Panc1 (cell line): ENCODE measurements around the gene SCLY. TPM values are rescaled to one million over a fixed set of nuclear protein-coding genes. Genes with fewer than 3 reads are reported as not detected.

Experiments used
- ATAC-seq: fragments of 200-7000 bp; cut with Tn5 transposase; 2 replicates; pipeline ENCODE4 v1.9.1; 2020; ENCODE audit warnings: mild to moderate bottlenecking, moderate library complexity
- BruUV-seq: library from RNA; stranded (reverse); fragments of 400-500 nt; replicated peaks from 2 replicates; lab custom pipeline; 2021; lab: Mats Ljungman, UMichigan
- CTCF ChIA-PET: fragments of 300-600 bp; sonication (Branson Sonifier 250); formaldehyde crosslinking; loops from one replicate; lab custom pipeline; 2022; ENCODE audit warnings: antibody characterized with exemption; lab: Charles Lee
- POLR2A ChIA-PET: fragments of 300-600 bp; sonication (Branson Sonifier 250); formaldehyde crosslinking; loops from one replicate; lab custom pipeline; 2022; ENCODE audit warnings: antibody characterized with exemption; lab: Charles Lee
- DNase-seq: peaks from one replicate; pipeline ENCODE4 v3.0.0-alpha.2; 2010; ENCODE audit warnings: low read depth, low spot score
- H3K27ac ChIP-seq: 2 replicates; pipeline ENCODE4 v1.5.1; 2011; ENCODE audit warnings: mild to moderate bottlenecking, low read length, inconsistent platforms
- H3K27me3 ChIP-seq: fragments of 200-500 bp; sonication (Bioruptor generic); 2 replicates; pipeline ENCODE4 v1.6.0; 2014; ENCODE audit warnings: low read length, inconsistent platforms; ENCODE audit not compliant: control insufficient read depth, insufficient read depth
- H3K36me3 ChIP-seq: fragments of 200-500 bp; sonication (Bioruptor generic); 2 replicates; pipeline ENCODE4 v1.5.1; 2014; ENCODE audit warnings: inconsistent platforms, mild to moderate bottlenecking, low read length, moderate library complexity; ENCODE audit not compliant: control insufficient read depth, insufficient read depth
- H3K4me1 ChIP-seq: 2 replicates; pipeline ENCODE4 v1.5.1; 2011; ENCODE audit warnings: inconsistent platforms, mild to moderate bottlenecking, low read length, moderate library complexity; ENCODE audit not compliant: control insufficient read depth, insufficient read depth
- H3K4me3 ChIP-seq, 2 experiments: 2 replicates each; pipeline ENCODE4 v1.5.1; 2011 to 2012; ENCODE audit warnings: low read depth in 2 of 2, low read length in 2 of 2, mild to moderate bottlenecking in 2 of 2, inconsistent platforms in 1 of 2, moderate library complexity in 1 of 2
- H3K9me3 ChIP-seq: fragments of 200-500 bp; sonication (Bioruptor generic); 2 replicates; pipeline ENCODE4 v1.5.1; 2014; ENCODE audit warnings: low read depth, mild to moderate bottlenecking, inconsistent platforms, low read length, moderate library complexity; ENCODE audit not compliant: control insufficient read depth, insufficient read depth
- POLR2AphosphoS5 ChIP-seq: IDR thresholded peaks from 2 replicates; pipeline ENCODE4 v1.6.1; 2012; ENCODE audit warnings: mild to moderate bottlenecking, low read depth, low read length, moderate library complexity
- REST ChIP-seq, 2 experiments: IDR thresholded peaks; 2 replicates each; pipeline ENCODE4 v1.6.1; 2011 to 2012; ENCODE audit warnings: low read depth in 2 of 2, control low read depth in 1 of 2, low read length in 1 of 2, mild to moderate bottlenecking in 1 of 2, moderate library complexity in 1 of 2; ENCODE audit not compliant: insufficient read depth in 1 of 2
- SIN3A ChIP-seq: IDR thresholded peaks from 2 replicates; pipeline ENCODE4 v1.6.1; 2012; ENCODE audit warnings: low read depth, mild to moderate bottlenecking, low read length, moderate library complexity, borderline replicate concordance; ENCODE audit not compliant: insufficient read depth
- TCF7L2 ChIP-seq: IDR thresholded peaks from 2 replicates; pipeline ENCODE4 v1.6.1; 2011; ENCODE audit warnings: mild to moderate bottlenecking, low read depth, low read length, inconsistent platforms
- in situ Hi-C: cut with HindIII; loops from 2 replicates; pipeline ENCODE4 v1.10.0; 2016; ENCODE audit warnings: low sequenced_read_pairs, low pct_unique_long_range_greater_than_20kb
- intact Hi-C: fragments of 100-400 bp; cut with micrococcal nuclease; formaldehyde crosslinking; loops from one replicate; pipeline ENCODE4 v1.10.0; 2022; ENCODE audit not compliant: unreplicated experiment
- total RNA-seq: library from RNA; stranded (reverse); gene quantifications from one replicate; pipeline ENCODE4 v1.2.1, GENCODE V29; 2021; ENCODE audit not compliant: unreplicated experiment
- TF ChIP-seq, protein P1 (sequence below): fragments of 450-650 bp; IDR thresholded peaks from 2 replicates; pipeline ENCODE4 v1.5.1; 2017; ENCODE audit warnings: mild to moderate bottlenecking

Gene SCLY
- total RNA-seq, 1 experiment from 2014 or later: 31.4 TPM

DNA sequence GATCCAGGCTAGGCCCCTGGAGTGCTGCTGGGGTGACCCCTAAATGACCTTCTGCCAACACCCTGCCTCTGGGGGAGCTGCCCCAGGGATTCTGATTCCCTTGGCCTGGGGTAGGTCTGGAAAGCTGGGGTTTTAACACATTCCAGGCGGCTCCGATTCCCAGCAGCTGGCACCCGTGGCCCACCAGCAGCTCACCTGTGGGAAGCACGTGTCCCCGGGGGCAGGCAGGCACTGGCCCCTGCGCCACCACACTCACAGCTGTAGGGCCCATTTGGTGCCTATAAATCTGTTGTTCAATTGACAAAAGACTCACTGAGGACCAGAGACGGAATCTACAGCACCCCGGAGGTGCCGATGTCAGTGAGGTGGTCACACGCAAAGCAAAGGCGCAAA is 73.6 kb downstream of the SCLY start:
- no peak overlapping the region for H3K4me3 ChIP-seq
- no peaks in the 10 kb centered on the region for H3K36me3 ChIP-seq
- no TSS peak for BruUV-seq
- H3K4me1 ChIP-seq: peaks cover 6% of the 10 kb centered on the region
- H3K27me3 ChIP-seq: no peaks in the 10 kb centered on the region
- CTCF ChIA-PET: no interaction called here
- no peak for DNase-seq
- in situ Hi-C loops (no loop called here), intact Hi-C loops (no loop called here)
- no peak overlapping the region for H3K27ac ChIP-seq
- no peak for ATAC-seq
- POLR2A ChIA-PET: interaction anchor here (0.6 kb wide), 1 partner anchor 59 kb away, joined by 3 read pairs; no protein-coding TSS in a partner anchor
- TF ChIP-seq, protein P1, sequence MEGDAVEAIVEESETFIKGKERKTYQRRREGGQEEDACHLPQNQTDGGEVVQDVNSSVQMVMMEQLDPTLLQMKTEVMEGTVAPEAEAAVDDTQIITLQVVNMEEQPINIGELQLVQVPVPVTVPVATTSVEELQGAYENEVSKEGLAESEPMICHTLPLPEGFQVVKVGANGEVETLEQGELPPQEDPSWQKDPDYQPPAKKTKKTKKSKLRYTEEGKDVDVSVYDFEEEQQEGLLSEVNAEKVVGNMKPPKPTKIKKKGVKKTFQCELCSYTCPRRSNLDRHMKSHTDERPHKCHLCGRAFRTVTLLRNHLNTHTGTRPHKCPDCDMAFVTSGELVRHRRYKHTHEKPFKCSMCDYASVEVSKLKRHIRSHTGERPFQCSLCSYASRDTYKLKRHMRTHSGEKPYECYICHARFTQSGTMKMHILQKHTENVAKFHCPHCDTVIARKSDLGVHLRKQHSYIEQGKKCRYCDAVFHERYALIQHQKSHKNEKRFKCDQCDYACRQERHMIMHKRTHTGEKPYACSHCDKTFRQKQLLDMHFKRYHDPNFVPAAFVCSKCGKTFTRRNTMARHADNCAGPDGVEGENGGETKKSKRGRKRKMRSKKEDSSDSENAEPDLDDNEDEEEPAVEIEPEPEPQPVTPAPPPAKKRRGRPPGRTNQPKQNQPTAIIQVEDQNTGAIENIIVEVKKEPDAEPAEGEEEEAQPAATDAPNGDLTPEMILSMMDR: no peak
- TF ChIP-seq POLR2AphosphoS5: no peak
- TF ChIP-seq TCF7L2: no peak
- no peak for TF ChIP-seq REST (IDR thresholded peaks at IDR 0.05; ENCODE audit: insufficient read depth in 1 of 2, low read depth in 2 of 2, low read length in 1 of 2)
- no peak for TF ChIP-seq SIN3A
- no peaks in the 10 kb centered on the region for H3K9me3 ChIP-seq

- in situ Hi-C loops: no loop called here
- Histone ChIP-seq H3K9me3 (no peaks in the 10 kb centered on the region), H3K27ac (no peak overlapping the region), H3K36me3 (no peaks in the 10 kb centered on the region), H3K27me3 (no peaks in the 10 kb centered on the region), H3K4me1 (peaks cover 8% of the 10 kb centered on the region), H3K4me3 (no peak overlapping the region)
- intact Hi-C loops: no loop called here
- ChIA-PET CTCF (no interaction called here), POLR2A (no interaction called here)
- no peak for TF ChIP-seq SIN3A
- TF ChIP-seq REST (IDR thresholded peaks at IDR 0.05; ENCODE audit: insufficient read depth in 1 of 2, low read depth in 2 of 2, low read length in 1 of 2): no peak
- ATAC-seq (no peak), DNase-seq (no peak)
- no TSS peak for BruUV-seq
These were observed 74.9 kb downstream of the SCLY start for GRCh38 chr2:238135601-238136150.
